ENCODE results near the gene SLC10A1.
"Not testable (repeated sequence)": the region's sequence is repeated elsewhere in the genome, so short reads cannot be mapped to it uniquely, and the experiment has no call there.

Gene SLC10A1

DNA sequence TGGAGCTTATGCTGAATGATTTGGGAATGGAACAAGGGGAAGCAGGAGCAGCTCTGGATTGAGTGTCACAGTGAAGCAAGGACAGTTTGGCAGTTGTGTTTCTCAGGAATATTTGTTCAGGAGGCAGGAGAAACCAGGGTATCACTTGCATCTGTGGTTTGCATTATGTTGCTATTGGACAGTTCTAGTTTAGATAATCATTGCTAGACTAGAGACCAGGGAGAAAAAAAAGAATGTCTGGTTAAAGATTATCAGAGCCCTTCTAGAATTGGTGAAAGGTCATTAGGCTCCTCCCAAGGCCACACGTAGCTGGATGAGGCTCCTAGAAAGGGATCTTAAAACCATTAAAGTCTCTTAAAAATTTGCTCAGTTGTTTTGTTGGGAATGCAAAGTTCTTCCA lies 47.1 kb downstream of the SLC10A1 start:
- Mint-ChIP-seq H3K4me3 (no peak overlapping the region), H3K27me3 (no peaks in the 10 kb centered on the region), H3K4me1 (ENCODE audit: low read depth) (peaks cover 11% of the 10 kb centered on the region), H3K36me3 (ENCODE audit: low read depth) (no peaks in the 10 kb centered on the region), H3K27ac (no peak overlapping the region), H3K9me3 (no peaks in the 10 kb centered on the region)
- intact Hi-C loops (cut with micrococcal nuclease) = no loop called here

DNA sequence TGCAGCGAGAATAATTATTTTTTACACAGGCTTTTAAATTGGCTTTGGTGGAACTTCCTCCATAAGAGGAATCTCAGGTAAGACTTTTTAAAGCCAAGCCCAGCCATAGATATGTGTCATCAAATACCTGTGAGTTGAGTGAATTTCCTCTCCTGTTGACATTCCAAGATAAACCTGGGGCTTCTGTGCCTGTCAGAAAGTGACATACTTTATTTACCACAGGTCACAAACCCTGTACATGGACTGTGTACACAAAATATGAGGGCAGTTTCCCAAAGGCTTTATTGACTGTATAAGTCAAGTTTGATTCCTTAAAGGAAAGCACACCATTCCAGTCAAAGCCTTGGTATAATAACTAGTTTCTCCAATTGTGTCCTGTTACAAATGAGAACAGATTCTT lies 56.0 kb downstream of the SLC10A1 start:
- intact Hi-C loops (cut with micrococcal nuclease) = no loop called here
- peaks cover 8% of the 10 kb centered on the region for H3K9me3 Mint-ChIP-seq
- H3K4me1 Mint-ChIP-seq (ENCODE audit: low read depth) = no peaks in the 10 kb centered on the region
- no peak overlapping the region for H3K27ac Mint-ChIP-seq
- peaks cover 1% of the 10 kb centered on the region for H3K27me3 Mint-ChIP-seq
- no peaks in the 10 kb centered on the region for H3K36me3 Mint-ChIP-seq (ENCODE audit: low read depth)
- no peak overlapping the region for H3K4me3 Mint-ChIP-seq

DNA sequence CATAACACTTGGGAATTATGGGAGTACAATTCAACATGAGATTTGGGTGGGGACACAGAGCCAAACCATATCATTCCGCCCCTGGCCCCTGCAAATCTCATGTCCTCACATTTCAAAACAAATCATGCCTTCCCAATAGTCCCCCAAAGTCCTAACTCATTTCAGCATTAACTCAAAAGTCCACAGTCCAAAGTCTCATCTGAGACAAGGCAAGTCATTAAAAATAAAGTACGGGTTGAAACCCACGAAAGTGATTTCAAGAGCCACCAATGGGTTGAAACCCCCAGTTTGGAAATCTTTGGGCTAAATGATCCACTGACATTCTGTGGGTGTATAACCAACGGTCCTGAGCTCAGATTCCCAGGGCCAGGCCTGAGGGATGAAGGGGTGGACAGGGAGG lies 60.6 kb downstream of the SLC10A1 start:
- peaks cover 15% of the 10 kb centered on the region for H3K27me3 Mint-ChIP-seq
- H3K4me3 Mint-ChIP-seq; H3K9me3 Mint-ChIP-seq; intact Hi-C loops (cut with micrococcal nuclease); H3K36me3 Mint-ChIP-seq (ENCODE audit: low read depth); H3K4me1 Mint-ChIP-seq (ENCODE audit: low read depth); H3K27ac Mint-ChIP-seq: not testable (repeated sequence)

DNA sequence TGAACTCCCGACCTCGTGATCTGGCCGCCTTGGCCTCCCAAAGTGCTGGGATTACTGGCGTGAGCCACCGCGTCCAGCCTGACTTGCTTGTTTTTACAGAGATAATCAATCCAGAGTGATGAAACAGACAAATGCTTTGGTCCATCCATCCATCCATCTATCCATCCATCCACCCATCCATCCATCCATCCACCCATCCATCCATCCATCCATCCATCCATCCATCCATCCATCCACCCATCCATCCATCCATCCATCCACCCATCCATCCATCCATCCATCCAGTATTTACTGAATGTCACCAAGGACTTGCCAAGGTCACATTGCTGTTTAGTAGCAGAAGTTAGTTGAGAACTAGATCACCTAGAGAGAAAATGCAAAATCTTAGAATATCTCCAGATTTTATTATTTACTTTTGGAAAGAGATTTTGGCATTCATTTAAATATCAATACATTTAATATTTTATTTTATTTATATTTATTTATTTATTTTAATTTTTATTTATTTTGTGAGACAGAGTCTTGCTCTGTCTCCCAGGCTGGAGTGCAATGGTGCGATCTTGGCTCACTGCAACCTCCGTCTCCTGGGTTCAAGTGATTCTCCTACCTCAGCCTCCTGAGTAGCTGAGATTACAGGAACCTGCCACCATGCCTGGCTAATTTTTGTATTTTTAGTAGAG lies 65.0 kb downstream of the SLC10A1 start:
- intact Hi-C loops (cut with micrococcal nuclease); H3K27ac Mint-ChIP-seq; H3K36me3 Mint-ChIP-seq (ENCODE audit: low read depth); H3K4me3 Mint-ChIP-seq; H3K9me3 Mint-ChIP-seq: not testable (repeated sequence)
- peaks cover 15% of the 10 kb centered on the region for H3K27me3 Mint-ChIP-seq
- peaks cover 23% of the 10 kb centered on the region for H3K4me1 Mint-ChIP-seq (ENCODE audit: low read depth)

DNA sequence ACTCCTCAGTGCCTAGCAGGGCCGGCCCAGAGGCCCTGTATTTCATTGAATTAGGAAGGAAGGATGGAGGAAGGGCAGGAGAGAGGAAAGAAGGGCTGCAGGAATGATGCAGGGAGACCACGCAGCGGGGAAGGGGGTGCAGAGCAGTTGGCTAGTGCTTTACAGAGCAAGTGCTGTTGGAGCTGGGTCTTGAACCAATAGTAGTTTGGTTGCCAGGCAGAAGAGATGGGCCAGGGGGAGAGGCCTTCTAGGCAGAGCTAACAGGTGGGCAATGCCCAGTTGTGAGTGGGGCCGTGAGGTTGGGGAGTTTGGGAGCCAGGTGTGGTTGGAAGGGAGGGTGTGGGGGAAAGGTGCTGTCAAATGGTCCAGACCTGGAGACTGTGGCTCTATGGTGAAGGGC lies 69.2 kb downstream of the SLC10A1 start:
- Mint-ChIP-seq H3K4me3 (peak overlapping the region; percentile 47), H3K4me1 (ENCODE audit: low read depth) (peaks cover 47% of the 10 kb centered on the region), H3K27ac (peak overlapping the region; percentile 70), H3K27me3 (peaks cover 4% of the 10 kb centered on the region), H3K9me3 (no peaks in the 10 kb centered on the region), H3K36me3 (ENCODE audit: low read depth) (no peaks in the 10 kb centered on the region)
- intact Hi-C loops (cut with micrococcal nuclease) = loop anchor here (1.0 to 5.0 kb wide), 3 partner anchors 39 to 125 kb away; partner anchors contain the start of gene SRSF5

DNA sequence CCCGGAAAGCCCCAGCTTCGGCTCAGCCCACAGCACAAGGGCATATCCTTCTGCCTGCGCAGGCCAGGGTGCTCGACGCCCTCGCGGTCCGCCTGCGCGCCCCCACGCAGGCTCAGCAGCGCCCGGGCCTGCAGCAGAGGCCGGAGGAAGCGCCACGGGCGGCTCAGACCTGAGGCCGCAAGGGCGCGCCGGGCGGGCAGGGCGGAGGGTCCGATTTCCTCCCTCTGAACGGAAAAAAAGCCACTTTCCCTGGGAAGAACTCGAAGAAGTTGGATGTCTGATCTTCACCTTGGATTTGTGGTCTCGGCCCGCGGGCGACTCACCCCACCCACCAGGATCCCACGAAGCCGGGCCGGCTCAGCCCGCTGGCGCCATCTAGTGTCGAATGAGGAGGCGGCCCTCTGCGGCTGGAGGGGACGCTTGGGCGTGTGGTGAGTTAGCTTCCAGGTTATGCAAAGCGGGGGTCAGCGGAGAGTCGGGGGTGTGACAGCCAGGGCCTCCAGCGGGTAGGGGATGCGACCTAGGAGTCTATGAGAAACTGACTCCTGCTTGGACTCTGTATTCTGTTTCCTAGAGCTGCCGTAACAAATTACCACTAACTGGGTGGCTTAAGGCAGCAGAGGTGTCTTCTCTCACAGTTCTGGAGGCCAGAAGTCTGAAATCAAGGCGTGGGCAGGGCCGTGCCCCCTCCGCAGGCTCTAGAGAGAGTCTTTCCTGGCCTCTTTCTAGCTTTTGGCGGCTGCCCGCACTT lies 70.1 kb downstream of the SLC10A1 start:
- H3K36me3 Mint-ChIP-seq (ENCODE audit: low read depth) = no peaks in the 10 kb centered on the region
- peak overlapping the region; percentile 70 for H3K27ac Mint-ChIP-seq
- intact Hi-C loops (cut with micrococcal nuclease) = loop anchor here (1.0 to 5.0 kb wide), 4 partner anchors 40 to 142 kb away; partner anchors contain the start of gene SRSF5
- H3K4me1 Mint-ChIP-seq (ENCODE audit: low read depth) = peaks cover 47% of the 10 kb centered on the region
- H3K4me3 Mint-ChIP-seq = peak overlapping the region; percentile 65
- H3K9me3 Mint-ChIP-seq = no peaks in the 10 kb centered on the region
- H3K27me3 Mint-ChIP-seq = peaks cover 2% of the 10 kb centered on the region

Data from dendritic cell treated with granulocyte-macrophage colony-stimulating factor and Interleukin-4, amounts not matched to agents 40 ng/mL and 50 ng/mL, for 4 days (primary cell).